Stimulated activated CD4-positive, alpha-beta T cell treated with anti-CD3 and anti-CD28 coated beads, TNF-alpha, amount 100 ng/mL, for 1 hour (primary cell): ENCODE data around the gene RAPGEF6.

ENCODE experiments used
- DNase-seq, 3 donors: peaks; one replicate each; pipeline ENCODE4 v3.0.0-alpha.2; 2020; ENCODE audit warnings: low read depth in 3 of 3, low spot score in 1 of 3

Gene RAPGEF6

GRCh38 chr5:131542723-131543122 lies 92.3 kb downstream of the RAPGEF6 start:
- no peak for DNase-seq

- no peak for DNase-seq
Measured at GRCh38 chr5:131541762-131542161, 93.3 kb downstream of the RAPGEF6 start.

DNA sequence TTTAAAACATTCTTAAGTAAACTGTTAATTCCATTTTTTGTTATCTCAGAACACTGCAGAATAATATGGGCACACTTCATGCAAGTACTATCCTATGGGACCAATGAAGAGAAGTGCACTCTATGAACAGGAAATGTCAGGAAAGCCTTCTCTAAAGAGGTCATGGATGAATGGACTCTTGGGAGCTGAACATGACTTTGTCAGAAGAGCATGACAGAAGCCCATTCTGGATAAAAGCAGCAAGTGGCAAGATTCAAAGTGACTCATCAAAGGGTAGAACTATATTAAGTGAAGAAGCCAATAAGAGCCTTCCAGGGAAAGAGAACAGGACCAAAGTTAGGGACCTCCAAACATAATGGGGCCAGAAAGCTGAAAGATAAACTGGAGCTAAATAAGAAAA lies 94.0 kb downstream of the RAPGEF6 start:
- DNase-seq, result no peak

DNA sequence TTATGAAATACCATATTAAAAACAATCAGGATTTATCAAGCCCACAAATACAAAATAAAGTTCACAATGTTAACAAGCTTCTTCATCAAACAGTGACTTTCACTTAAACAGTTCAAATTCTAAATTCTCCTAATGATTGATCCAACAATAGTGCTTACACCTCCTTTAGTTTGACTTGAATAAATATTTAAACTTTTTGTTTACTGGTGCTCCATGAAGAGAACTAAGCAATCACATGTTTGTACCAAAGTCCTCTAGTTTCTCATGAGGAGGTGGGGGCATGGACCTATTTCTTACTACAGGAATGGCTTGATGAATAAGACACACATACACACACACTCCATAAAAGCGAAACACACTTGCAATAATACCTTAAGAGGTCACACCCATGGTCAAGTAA lies 95.8 kb downstream of the RAPGEF6 start:
- no peak for DNase-seq

GRCh38 chr5:131538177-131538593 lies 96.8 kb downstream of the RAPGEF6 start:
- no peak for DNase-seq

GRCh38 chr5:131536850-131537448 lies 98.1 kb downstream of the RAPGEF6 start:
- DNase-seq, result no peak

DNA sequence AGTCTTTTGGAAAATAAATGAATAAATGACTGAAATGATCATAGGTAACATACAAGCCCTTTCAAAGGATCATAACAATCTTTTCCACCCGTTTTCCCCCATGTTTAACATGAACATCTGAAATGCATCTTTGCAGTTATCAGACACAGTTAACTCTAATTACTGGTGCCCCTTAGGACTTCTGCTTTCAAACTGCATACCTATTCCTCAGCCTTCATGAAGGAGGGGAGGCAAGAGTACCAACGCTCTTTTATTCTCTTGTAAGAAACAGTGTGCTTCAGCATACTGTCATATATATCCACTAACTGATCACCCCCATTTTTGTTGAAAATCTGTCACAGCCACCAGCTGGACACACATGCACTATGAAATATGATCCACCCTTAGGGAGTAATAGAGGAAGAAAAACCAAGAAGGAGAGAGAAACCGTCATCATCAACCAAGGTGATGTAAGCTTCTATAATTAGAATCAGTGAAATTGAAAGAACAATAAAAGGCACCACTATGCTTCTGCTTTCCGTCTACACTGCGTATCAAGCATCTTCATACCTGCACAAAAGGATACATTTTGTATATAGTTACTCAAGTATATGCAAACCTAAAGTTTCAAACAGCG lies 98.7 kb downstream of the RAPGEF6 start:
- DNase-seq, result no peak

DNA sequence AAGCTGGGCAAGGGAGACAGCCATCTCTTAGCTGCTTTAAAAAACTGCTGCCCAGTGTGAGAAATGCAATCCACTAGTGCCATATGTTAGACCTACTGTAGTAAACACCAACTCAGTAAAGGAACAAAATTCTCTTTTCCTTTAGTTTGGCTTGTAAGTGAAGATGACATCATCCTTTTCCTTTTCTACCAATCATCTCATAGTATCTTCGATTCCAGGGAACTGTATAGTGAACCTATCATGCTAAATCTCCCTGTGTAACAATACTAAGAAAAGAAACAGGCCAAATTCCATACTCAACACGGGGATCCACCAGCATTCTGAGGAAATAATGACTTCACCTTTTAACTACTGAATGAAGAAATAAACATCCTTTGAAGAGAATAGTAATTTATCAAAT lies 100.1 kb downstream of the RAPGEF6 start:
- DNase-seq, result no peak

GRCh38 chr5:131533836-131534235 lies 101.2 kb downstream of the RAPGEF6 start:
- no peak for DNase-seq

DNA sequence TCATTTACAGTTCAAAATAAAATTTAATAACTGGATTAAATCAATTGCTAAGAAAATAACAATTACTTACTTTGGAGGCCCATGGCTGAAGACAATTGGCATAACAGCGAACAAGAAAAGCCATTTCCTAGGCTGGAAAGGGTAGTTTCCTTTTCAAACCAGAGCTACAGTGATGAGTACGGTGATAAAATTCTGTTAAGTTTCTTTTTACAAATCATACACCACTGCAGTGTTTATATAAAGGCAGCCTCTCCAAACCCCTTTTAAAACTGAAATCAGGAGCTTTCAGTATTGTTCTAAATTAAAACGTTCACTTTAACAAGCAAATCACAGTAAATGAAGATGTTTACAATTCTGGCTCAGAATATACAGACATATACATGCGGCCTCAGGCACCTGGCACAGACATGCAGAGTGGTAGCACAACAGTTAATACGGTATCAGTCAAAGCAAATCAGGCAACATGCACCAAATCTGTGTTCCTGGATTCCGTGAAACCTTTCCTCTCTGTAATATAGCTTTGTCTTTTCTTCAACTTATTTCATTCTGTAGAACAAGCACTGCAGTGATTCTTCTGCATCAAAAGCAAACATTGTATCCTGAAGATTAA lies 102.9 kb downstream of the RAPGEF6 start:
- no peak for DNase-seq

DNA sequence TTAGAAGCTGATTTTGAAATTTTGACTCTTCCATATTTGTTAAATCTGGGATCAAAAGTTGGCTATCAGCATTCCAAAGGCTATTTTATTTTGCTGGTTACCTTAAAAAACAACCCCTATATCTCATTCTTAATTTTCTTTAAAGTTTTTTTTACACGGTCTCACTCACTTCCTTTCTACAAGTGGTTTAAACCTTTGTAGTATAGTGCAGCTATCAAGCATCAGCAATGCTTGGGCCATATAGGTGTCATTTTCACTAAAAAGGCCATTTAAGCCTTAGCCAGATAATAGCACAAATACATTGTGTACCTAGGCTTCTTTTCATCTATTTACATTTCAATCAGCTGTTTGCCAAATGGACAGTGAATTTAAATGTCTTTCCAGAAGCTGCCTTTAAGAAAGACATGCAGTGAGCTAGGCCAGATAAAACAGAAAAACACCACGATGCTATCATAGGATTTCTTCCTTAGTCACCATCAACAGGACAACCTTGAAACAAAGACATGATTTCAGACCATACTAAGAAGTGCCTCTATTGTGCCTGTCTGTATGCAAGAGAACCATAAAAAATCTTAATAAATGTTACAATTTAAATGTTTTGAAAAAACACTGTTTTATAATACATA lies 104.2 kb downstream of the RAPGEF6 start:
- DNase-seq, result no peak

DNA sequence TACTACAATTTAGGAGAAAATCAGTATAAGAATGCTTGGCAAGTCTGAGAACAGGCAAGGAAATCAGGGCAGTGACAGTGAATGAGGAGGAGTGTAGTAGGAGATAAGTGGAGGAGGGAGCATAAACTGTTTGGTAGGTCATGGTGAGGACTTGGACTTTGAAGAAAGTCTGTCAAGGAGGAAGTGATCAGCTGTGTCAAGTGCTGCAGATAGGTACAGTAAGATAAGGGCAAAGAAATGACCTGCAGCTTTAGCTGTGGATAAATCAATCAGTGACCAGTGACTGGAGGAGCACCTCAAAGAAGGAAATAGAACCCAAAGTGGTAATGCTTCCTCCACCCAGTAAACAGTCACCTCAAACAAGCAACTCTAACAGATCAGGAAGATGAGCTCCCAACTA lies 106.3 kb downstream of the RAPGEF6 start:
- DNase-seq, result no peak

DNA sequence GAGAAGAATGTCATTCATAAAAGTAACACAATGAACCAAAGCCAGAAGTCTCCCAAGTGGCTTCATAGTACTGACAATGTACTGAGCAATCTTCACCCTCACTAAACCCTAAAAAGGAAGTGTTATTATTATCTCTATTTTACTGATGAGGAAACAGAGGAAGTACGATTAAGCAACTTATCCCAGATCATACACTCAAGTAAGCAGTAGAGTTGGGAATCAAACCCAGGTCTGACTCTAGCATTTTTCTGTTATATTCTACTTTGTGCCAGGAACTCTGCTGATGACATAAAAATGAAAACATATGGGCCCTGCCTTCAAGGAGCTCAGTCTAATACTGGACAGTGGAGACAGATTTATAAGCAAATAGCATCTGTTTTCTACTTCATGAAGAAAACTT lies 109.2 kb downstream of the RAPGEF6 start:
- no peak for DNase-seq

- no peak for DNase-seq
Measured at GRCh38 chr5:131524431-131524830, 110.6 kb downstream of the RAPGEF6 start.

DNA sequence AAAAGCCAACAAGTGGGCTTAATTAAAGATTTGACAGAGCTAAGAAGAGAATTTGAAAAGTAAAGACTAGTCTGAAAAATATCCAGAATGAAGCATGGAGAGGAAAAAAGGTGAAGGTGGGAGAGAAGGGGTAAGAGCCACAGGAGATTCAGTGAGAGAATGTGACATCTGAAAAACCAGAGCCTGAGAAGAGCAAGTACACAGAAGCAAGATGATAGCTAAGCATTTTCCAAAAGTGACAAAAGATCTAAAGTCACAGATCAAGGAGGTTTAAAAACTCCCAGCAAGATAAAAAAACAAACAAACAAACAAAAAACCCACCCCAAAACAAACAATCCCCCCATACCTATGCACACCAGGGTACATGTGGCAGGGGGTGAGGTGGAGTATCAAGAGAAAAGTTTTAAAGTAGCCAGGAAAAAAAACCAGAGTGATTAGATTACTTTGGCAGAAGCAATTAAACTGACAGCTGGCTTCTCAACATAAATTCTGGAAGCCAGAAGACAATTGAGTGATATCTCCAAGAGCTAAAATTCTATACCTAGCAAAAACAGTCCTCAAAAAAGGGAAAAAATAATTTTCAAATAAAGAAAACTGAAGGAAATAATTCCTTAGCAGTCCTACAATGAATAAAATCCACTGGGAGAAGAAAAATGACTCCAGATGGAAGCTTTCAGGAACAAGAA lies 111.4 kb downstream of the RAPGEF6 start:
- DNase-seq, result no peak

DNA sequence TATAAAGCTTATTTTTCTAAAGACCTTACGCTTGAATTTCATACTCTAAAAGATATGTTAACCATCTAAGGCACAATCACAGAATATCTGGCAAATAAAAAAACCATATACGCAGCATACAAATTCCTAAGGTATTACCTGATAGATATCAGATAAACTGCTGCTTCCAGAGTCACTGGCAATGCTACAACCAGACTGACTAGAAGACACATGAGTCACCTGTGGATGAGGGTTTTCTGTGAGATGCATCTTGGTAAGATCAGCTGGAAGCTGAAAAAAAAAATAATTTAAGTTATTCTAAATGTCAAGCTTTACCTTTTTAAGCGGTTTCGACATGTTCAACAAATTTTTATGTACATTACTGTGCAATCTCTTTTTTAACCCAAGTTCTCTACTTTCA lies 113.8 kb downstream of the RAPGEF6 start:
- DNase-seq, result no peak

GRCh38 chr5:131515348-131515747 lies 119.7 kb downstream of the RAPGEF6 start:
- DNase-seq, result no peak

DNA sequence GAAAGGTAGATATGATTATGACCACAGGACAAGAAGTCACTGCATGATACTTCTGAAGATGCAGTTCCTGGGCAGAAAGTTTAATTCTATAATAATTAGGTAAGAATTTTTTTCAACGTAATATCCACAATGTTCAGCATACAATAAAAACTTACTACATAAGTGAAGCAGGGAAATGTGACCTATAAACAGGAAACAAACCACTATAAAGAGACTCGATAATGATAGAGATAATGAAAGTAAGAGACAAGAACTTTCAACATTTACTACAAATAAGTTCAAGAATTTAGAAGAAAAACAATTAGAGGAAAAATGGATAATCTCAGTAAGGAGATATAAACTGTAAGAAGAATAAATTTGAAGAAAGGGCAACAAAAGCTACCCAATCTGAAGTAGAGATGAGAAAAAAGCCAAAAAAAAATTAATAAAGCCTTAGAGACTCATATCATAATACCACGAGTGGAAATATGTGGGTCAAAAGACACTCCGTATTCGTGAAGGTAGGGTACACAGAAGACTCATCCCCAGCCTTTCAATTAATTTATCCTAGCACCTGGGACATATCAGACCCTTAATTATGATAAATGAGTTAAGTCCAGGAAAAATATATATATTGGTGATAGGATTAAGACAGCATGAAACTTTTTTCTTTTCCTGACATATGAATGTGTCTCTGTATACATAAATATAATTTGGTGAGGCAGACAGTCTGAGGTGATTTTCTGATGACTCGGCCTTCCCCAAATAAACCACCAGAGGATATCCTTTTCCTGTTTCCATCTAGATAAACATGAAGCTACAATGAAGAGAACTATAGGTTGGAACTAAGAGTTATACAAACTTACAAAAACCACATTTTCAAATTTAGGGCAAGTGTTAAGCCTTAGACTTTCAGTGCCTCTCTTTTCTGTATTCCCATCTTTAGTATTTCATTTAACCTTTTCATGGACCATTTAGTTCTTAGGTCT lies 120.4 kb downstream of the RAPGEF6 start:
- no peak for DNase-seq

DNA sequence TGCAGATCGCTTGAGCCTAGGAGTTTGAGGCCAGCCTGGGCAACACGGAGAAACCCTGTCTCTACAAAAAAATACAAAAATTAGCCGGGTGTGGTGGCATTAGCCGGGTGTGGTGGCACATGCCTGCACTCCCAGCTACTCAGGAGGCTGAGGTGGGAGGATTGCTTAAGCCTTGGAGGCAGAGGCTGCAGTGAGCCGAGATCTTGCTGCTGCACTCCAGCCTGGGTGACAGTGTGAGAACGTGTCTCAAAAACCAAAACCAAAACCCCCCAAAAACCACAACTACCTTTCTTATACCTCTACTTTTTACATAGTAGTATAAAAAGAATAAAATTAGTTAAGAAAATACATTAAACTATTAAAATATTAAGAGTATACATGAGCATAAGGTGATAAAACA lies 121.2 kb downstream of the RAPGEF6 start:
- no peak for DNase-seq

GRCh38 chr5:131511934-131512333 lies 123.1 kb downstream of the RAPGEF6 start:
- no peak for DNase-seq

DNA sequence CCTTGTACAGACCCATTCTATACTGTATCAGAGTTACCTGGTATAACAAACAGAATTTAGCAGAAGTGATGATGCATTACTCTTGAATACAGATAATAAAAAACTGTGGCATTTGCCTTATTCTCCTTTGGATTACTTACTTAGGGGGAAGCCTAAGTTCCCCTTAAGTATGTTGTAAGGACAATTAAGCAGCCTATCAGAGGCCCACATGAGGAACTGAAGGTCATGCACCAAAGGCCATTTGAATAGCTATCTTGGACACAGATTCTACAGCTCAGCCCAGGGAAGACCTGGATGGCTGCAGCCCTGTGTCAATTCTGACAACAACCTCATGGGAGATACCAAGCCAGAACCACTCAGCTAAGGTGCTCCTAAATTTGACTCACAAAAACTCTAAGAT lies 125.2 kb downstream of the RAPGEF6 start:
- DNase-seq, result no peak
